ENCODE data around the gene RHOT2.

The RHOT2 gene

GRCh38 chr16:671353-672131 lies 3.6 kb downstream of the RHOT2 start:
- DNase-seq, result no peak

GRCh38 chr16:672371-672770 lies 4.4 kb downstream of the RHOT2 start:
- no peak for DNase-seq

GRCh38 chr16:672851-673250 lies 4.9 kb downstream of the RHOT2 start:
- DNase-seq, result no peak

GRCh38 chr16:673399-673991 lies 5.6 kb downstream of the RHOT2 start:
- no peak for DNase-seq

GRCh38 chr16:674214-674881 lies 6.4 kb downstream of the RHOT2 start:
- no peak for DNase-seq

- DNase-seq, result no peak
These were observed 7.3 kb downstream of the RHOT2 start, which contains the start of gene RHBDL1 for GRCh38 chr16:674968-675883. Gene RHBDL1 (plus strand): TSS chr16:675671. CDS start chr16:675791, 120 bp downstream.

GRCh38 chr16:675884-676564 lies 8.1 kb downstream of the RHOT2 start:
- no peak for DNase-seq

- DNase-seq, result no peak
These were observed 8.6 kb downstream of the RHOT2 start for GRCh38 chr16:676565-676902.

GRCh38 chr16:676913-677312 lies 9.0 kb downstream of the RHOT2 start:
- DNase-seq, result no peak

GRCh38 chr16:677316-678190 lies 9.6 kb downstream of the RHOT2 start:
- DNase-seq, result no peak

GRCh38 chr16:678209-678857 lies 10.4 kb downstream of the RHOT2 start:
- no peak for DNase-seq

- no peak for DNase-seq
These were observed 11.2 kb downstream of the RHOT2 start for GRCh38 chr16:678858-679813.

- DNase-seq, result peak; percentile 87
These were observed 12.1 kb downstream of the RHOT2 start, which contains the start of gene STUB1 for GRCh38 chr16:679814-680624. Gene STUB1 (plus strand): TSS chr16:680410. CDS start chr16:680526, 116 bp downstream.

- DNase-seq, result no peak
These were observed 12.7 kb downstream of the RHOT2 start for GRCh38 chr16:680625-680945.

- DNase-seq, result no peak
These were observed 13.2 kb downstream of the RHOT2 start for GRCh38 chr16:680967-681745.

- DNase-seq, result no peak
These were observed 14.0 kb downstream of the RHOT2 start for GRCh38 chr16:681746-682427.
